ENCODE results near the gene ZNF195. TPM values are rescaled to one million over a fixed set of nuclear protein-coding genes. Genes with fewer than 3 reads are reported as not detected.
A peak's percentile ranks its signal among the peaks of the same experiment; 100 is the strongest.

ZNF195 gene
- total RNA-seq, 1 experiment from 2014 or later, result 85.5 TPM

- ATAC-seq (no peak), DNase-seq (ENCODE audit: low spot score) (no peak)
- peaks cover 11% of the 10 kb centered on the region for H3K9me3 Mint-ChIP-seq
- ChIA-PET POLR2A (interaction anchor here (0.7 kb wide), 1 partner anchor 32 kb away, joined by 3 read pairs; the partner anchor contains the start of gene ZNF195), CTCF (no interaction called here)
- no peak overlapping the region for H3K27ac Mint-ChIP-seq
- H3K4me1 Mint-ChIP-seq, result peaks cover 13% of the 10 kb centered on the region
- peaks cover 8% of the 10 kb centered on the region for H3K36me3 Mint-ChIP-seq
- H3K27me3 Mint-ChIP-seq (ENCODE audit: low read depth), result no peaks in the 10 kb centered on the region; the same call in 1 of the 2 replicates
- no peak overlapping the region for H3K4me3 Mint-ChIP-seq
- TF ChIP-seq, protein P1, sequence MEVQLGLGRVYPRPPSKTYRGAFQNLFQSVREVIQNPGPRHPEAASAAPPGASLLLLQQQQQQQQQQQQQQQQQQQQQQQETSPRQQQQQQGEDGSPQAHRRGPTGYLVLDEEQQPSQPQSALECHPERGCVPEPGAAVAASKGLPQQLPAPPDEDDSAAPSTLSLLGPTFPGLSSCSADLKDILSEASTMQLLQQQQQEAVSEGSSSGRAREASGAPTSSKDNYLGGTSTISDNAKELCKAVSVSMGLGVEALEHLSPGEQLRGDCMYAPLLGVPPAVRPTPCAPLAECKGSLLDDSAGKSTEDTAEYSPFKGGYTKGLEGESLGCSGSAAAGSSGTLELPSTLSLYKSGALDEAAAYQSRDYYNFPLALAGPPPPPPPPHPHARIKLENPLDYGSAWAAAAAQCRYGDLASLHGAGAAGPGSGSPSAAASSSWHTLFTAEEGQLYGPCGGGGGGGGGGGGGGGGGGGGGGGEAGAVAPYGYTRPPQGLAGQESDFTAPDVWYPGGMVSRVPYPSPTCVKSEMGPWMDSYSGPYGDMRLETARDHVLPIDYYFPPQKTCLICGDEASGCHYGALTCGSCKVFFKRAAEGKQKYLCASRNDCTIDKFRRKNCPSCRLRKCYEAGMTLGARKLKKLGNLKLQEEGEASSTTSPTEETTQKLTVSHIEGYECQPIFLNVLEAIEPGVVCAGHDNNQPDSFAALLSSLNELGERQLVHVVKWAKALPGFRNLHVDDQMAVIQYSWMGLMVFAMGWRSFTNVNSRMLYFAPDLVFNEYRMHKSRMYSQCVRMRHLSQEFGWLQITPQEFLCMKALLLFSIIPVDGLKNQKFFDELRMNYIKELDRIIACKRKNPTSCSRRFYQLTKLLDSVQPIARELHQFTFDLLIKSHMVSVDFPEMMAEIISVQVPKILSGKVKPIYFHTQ (CRISPR knock-in tag; IDR thresholded peaks at IDR 0.05), result no peak
Observed at GRCh38 chr11:3347127-3347526, 31.8 kb downstream of the ZNF195 start.

GRCh38 chr11:3346587-3346986, 32.4 kb downstream of the ZNF195 start:
- no peak for TF ChIP-seq ZNF219 (CRISPR knock-in tag; IDR thresholded peaks at IDR 0.05; ENCODE audit: borderline replicate concordance)
- TF ChIP-seq NFATC4 (CRISPR knock-in tag; IDR thresholded peaks at IDR 0.05), result no peak
- TF ChIP-seq NR3C1 (CRISPR knock-in tag; conservative IDR thresholded peaks at IDR 0.05; ENCODE audit: low read depth), result no peak
- TF ChIP-seq PRDM15 (CRISPR knock-in tag; IDR thresholded peaks at IDR 0.05), result no peak
- TF ChIP-seq NFE2L1 (CRISPR knock-in tag; IDR thresholded peaks at IDR 0.05), result no peak
- TF ChIP-seq, protein P2, sequence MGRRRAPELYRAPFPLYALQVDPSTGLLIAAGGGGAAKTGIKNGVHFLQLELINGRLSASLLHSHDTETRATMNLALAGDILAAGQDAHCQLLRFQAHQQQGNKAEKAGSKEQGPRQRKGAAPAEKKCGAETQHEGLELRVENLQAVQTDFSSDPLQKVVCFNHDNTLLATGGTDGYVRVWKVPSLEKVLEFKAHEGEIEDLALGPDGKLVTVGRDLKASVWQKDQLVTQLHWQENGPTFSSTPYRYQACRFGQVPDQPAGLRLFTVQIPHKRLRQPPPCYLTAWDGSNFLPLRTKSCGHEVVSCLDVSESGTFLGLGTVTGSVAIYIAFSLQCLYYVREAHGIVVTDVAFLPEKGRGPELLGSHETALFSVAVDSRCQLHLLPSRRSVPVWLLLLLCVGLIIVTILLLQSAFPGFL (CRISPR knock-in tag; IDR thresholded peaks at IDR 0.05; ENCODE audit: borderline replicate concordance), result no peak
- no peak for TF ChIP-seq E2F4 (CRISPR knock-in tag; IDR thresholded peaks at IDR 0.05; ENCODE audit: borderline replicate concordance, low read depth)
- POLR2A ChIA-PET, result no interaction called here
- Mint-ChIP-seq H3K27ac (no peak overlapping the region), H3K27me3 (ENCODE audit: low read depth) (no peaks in the 10 kb centered on the region; the same call in 1 of the 2 replicates), H3K4me1 (peaks cover 15% of the 10 kb centered on the region), H3K4me3 (no peak overlapping the region), H3K9me3 (peaks cover 11% of the 10 kb centered on the region), H3K36me3 (peaks cover 8% of the 10 kb centered on the region)
- DNase-seq (ENCODE audit: low spot score), result no peak
- ATAC-seq, result peak; percentile 82
- CTCF ChIA-PET, result interaction anchor here (0.6 kb wide), 1 partner anchor 122 kb away, joined by 3 read pairs; no protein-coding TSS in a partner anchor

DNA sequence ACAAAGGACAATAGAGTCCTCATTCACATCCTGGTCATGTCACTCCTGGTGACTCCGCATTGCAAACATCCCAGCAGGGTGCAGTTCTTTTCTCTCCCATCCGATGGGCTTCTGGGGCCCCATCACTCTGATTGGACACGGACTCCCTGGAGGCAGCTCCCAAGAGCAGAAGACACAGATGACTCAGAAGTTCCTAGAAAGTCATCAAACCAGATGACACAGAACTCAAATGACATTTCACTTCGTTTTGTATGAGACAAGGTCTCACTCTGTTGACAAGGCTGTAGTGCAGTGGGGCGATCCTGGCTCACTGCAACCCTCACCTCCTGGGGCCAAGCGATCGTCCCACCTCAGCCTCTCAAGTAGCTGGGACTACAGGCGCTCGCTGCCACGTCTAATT, 33.2 kb downstream of the ZNF195 start:
- CTCF ChIA-PET, result no interaction called here
- H3K9me3 Mint-ChIP-seq, result peaks cover 11% of the 10 kb centered on the region
- no peak overlapping the region for H3K27ac Mint-ChIP-seq
- H3K4me1 Mint-ChIP-seq, result peaks cover 18% of the 10 kb centered on the region
- no peak for DNase-seq (ENCODE audit: low spot score)
- no peak for ATAC-seq
- no peak overlapping the region for H3K4me3 Mint-ChIP-seq
- POLR2A ChIA-PET, result no interaction called here
- peaks cover under 1% of the 10 kb centered on the region for H3K27me3 Mint-ChIP-seq (ENCODE audit: low read depth)
- H3K36me3 Mint-ChIP-seq, result peaks cover 8% of the 10 kb centered on the region
- TF ChIP-seq, protein P3, sequence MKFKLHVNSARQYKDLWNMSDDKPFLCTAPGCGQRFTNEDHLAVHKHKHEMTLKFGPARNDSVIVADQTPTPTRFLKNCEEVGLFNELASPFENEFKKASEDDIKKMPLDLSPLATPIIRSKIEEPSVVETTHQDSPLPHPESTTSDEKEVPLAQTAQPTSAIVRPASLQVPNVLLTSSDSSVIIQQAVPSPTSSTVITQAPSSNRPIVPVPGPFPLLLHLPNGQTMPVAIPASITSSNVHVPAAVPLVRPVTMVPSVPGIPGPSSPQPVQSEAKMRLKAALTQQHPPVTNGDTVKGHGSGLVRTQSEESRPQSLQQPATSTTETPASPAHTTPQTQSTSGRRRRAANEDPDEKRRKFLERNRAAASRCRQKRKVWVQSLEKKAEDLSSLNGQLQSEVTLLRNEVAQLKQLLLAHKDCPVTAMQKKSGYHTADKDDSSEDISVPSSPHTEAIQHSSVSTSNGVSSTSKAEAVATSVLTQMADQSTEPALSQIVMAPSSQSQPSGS (CRISPR knock-in tag; IDR thresholded peaks at IDR 0.05; ENCODE audit: borderline replicate concordance, low read depth), result no peak
- no peak for TF ChIP-seq TEAD4 (CRISPR knock-in tag; IDR thresholded peaks at IDR 0.05)
- no peak for TF ChIP-seq IRF1 (CRISPR knock-in tag; IDR thresholded peaks at IDR 0.05)
- TF ChIP-seq ZNF512 (CRISPR knock-in tag; IDR thresholded peaks at IDR 0.05; ENCODE audit: borderline replicate concordance), result no peak
- TF ChIP-seq E2F4 (CRISPR knock-in tag; IDR thresholded peaks at IDR 0.05; ENCODE audit: borderline replicate concordance, low read depth), result no peak
- TF ChIP-seq GABPB1 (CRISPR knock-in tag; IDR thresholded peaks at IDR 0.05), result no peak
- no peak for TF ChIP-seq SOX15 (CRISPR knock-in tag; IDR thresholded peaks at IDR 0.05)

Measured in WTC11 (cell line).